K562 (cell line): ENCODE measurements around the gene RNF151. TPM values are rescaled to one million over a fixed set of nuclear protein-coding genes. Genes with fewer than 3 reads are reported as not detected.

ENCODE experiments used
- ATAC-seq: fragments of 200-7000 bp; cut with Tn5 transposase; 3 replicates; pipeline ENCODE4 v1.9.1; 2020; ENCODE audit warnings: moderate library complexity
- BruUV-seq: library from RNA; stranded (reverse); fragments of 400-500 nt; replicated peaks from 2 replicates; lab custom pipeline; 2021; lab: Mats Ljungman, UMichigan
- CTCF ChIA-PET: fragments of 300-600 bp; formaldehyde crosslinking; extraction: SDS; loops from one replicate; lab custom pipeline; 2021; ENCODE audit warnings: low intra/inter-chr PET ratio; lab: Yijun Ruan, JAX
- POLR2A ChIA-PET: fragments of 300-600, 350-650 bp; sonication (Branson Sonifier 250); formaldehyde crosslinking; extraction: SDS; loops from one replicate; lab custom pipeline; 2021; ENCODE audit warnings: antibody characterized with exemption, inconsistent platforms; lab: Yijun Ruan, JAX
- DNase-seq, 4 experiments: peaks; one replicate each; pipeline versions ENCODE4 v3.0.0 to v3.0.0-alpha.2; 2011 to 2018; ENCODE audit warnings: low spot score in 3 of 4, mixed read lengths in 3 of 4; ENCODE audit errors: extremely low read depth in 1 of 4
- FAIRE-seq: peaks from 2 replicates; lab custom pipeline; 2011; peaks lifted over from hg19 to GRCh38; lab: Jason Lieb, UNC
- H2AFZ ChIP-seq: 2 replicates; pipeline ENCODE4 v1.6.0; 2011; ENCODE audit warnings: low read depth, low read length, control low read depth, inconsistent platforms
- H3K27ac ChIP-seq: fragments of 200-600 bp; 3 replicates; pipeline ENCODE4 v1.8.0; 2011; ENCODE audit warnings: low read depth, mild to moderate bottlenecking, control low read depth, inconsistent platforms, low read length, moderate library complexity, mixed read lengths; ENCODE audit errors: extremely low read depth
- H3K27me3 ChIP-seq, 2 experiments: fragments of 300-600 bp in 1 of 2; 2 replicates in 1 of 2; 3 replicates in 1 of 2; pipeline versions ENCODE4 v1.6.0 to v1.8.0; 2011; ENCODE audit warnings: inconsistent platforms in 2 of 2, low read length in 2 of 2, mild to moderate bottlenecking in 1 of 2, mixed read lengths in 1 of 2, moderate library complexity in 1 of 2; ENCODE audit not compliant: control insufficient read depth in 2 of 2, insufficient read depth in 2 of 2
- H3K36me3 ChIP-seq: fragments of 300-600 bp; 3 replicates; pipeline ENCODE4 v1.8.0; 2011; ENCODE audit warnings: mild to moderate bottlenecking, low read length, inconsistent platforms; ENCODE audit not compliant: control insufficient read depth, insufficient read depth
- H3K4me1 ChIP-seq, 2 experiments: fragments of 200-600 bp in 1 of 2; replicated peaks in 1 of 2; 2 replicates in 1 of 2; 3 replicates in 1 of 2; pipeline versions ENCODE4 v1.5.1 to v1.8.0; 2011; ENCODE audit warnings: inconsistent platforms in 2 of 2, low read length in 2 of 2, mild to moderate bottlenecking in 1 of 2, mixed read lengths in 1 of 2, moderate library complexity in 1 of 2; ENCODE audit not compliant: control insufficient read depth in 2 of 2, insufficient read depth in 2 of 2
- H3K4me2 ChIP-seq: 2 replicates; pipeline ENCODE4 v1.6.1; 2011; ENCODE audit warnings: low read length, control low read depth, inconsistent platforms, mixed read lengths; ENCODE audit not compliant: insufficient read depth
- H3K4me3 ChIP-seq: fragments of 200-600 bp; sonication (generic), shearing (Covaris generic); 2 replicates; pipeline ENCODE4 v1.5.1; 2016; ENCODE audit warnings: control low read depth, inconsistent platforms
- H3K79me2 ChIP-seq: fragments of 200-600 bp; 3 replicates; pipeline ENCODE4 v1.8.0; 2011; ENCODE audit warnings: low read length, inconsistent platforms; ENCODE audit not compliant: control insufficient read depth, insufficient read depth
- H3K9ac ChIP-seq, 2 experiments: 2 replicates each; pipeline versions ENCODE4 v1.6.0 to v1.6.1; 2011; ENCODE audit warnings: low read depth in 2 of 2, low read length in 2 of 2, control low read depth in 1 of 2, inconsistent platforms in 1 of 2, mild to moderate bottlenecking in 1 of 2, mixed read lengths in 1 of 2; ENCODE audit not compliant: insufficient read depth in 1 of 2
- H3K9me1 ChIP-seq: one replicate; pipeline ENCODE4 v1.6.0; 2011; ENCODE audit warnings: inconsistent platforms, mild to moderate bottlenecking, low read length, moderate library complexity; ENCODE audit not compliant: control insufficient read depth, insufficient read depth
- H3K9me3 ChIP-seq: replicated peaks from 2 replicates; pipeline ENCODE4 v1.5.1; 2011; ENCODE audit warnings: low read depth, low read length, inconsistent platforms; ENCODE audit not compliant: control insufficient read depth, insufficient read depth
- H4K20me1 ChIP-seq: replicated peaks from 2 replicates; pipeline ENCODE4 v1.6.1; 2011; ENCODE audit warnings: low read length, inconsistent platforms, mixed read lengths; ENCODE audit not compliant: control insufficient read depth, insufficient read depth
- ATF4 ChIP-seq: fragments of 450-650 bp; formaldehyde crosslinking; IDR thresholded peaks from 2 replicates; pipeline ENCODE4 v1.4.0; 2022; ENCODE audit warnings: mild to moderate bottlenecking, moderate library complexity
- BACH1 ChIP-seq: fragments of 200-800 bp; sonication (Bioruptor generic); IDR thresholded peaks from 2 replicates; pipeline ENCODE4 v1.6.1; 2016; ENCODE audit warnings: missing genetic modification characterization, missing compliant biosample characterization
- FOXK1 ChIP-seq: sonication (generic); formaldehyde crosslinking; IDR thresholded peaks from 2 replicates; pipeline ENCODE4 v1.8.0; 2022; ENCODE audit warnings: missing genetic modification reagents, mild to moderate bottlenecking, borderline replicate concordance
- FOXP1 ChIP-seq: sonication (generic); formaldehyde crosslinking; IDR thresholded peaks from 2 replicates; pipeline ENCODE4 v1.8.0; 2022; ENCODE audit warnings: mild to moderate bottlenecking, missing genetic modification reagents
- NCOA2 ChIP-seq, 2 experiments: fragments of 450-650 bp; IDR thresholded peaks; 2 replicates each; pipeline ENCODE4 v1.6.1; 2018; ENCODE audit warnings: mild to moderate bottlenecking in 2 of 2, moderate library complexity in 1 of 2; ENCODE audit not compliant: partially characterized antibody in 2 of 2
- NR2C1 ChIP-seq, 2 experiments: fragments of 450-650 bp; IDR thresholded peaks; 2 replicates each; pipeline ENCODE4 v1.6.1; 2017; ENCODE audit warnings: mild to moderate bottlenecking in 2 of 2, antibody characterized with exemption in 1 of 2, inconsistent platforms in 1 of 2, missing compliant biosample characterization in 1 of 2, missing genetic modification characterization in 1 of 2
- POLR2G ChIP-seq: fragments of 200-400 bp; formaldehyde crosslinking; IDR thresholded peaks from 2 replicates; pipeline ENCODE4 v1.6.1; 2017; ENCODE audit warnings: low read depth, mild to moderate bottlenecking, antibody characterized with exemption, low read length, moderate library complexity
- RBFOX2 ChIP-seq: fragments of 200-400 bp; formaldehyde crosslinking; IDR thresholded peaks from 2 replicates; pipeline ENCODE4 v1.6.1; 2017; ENCODE audit warnings: low read depth, mild to moderate bottlenecking, low read length, moderate library complexity
- ZBTB7A ChIP-seq: IDR thresholded peaks from 2 replicates; pipeline ENCODE4 v1.6.1; 2011; ENCODE audit warnings: low read depth, mild to moderate bottlenecking, low read length, moderate library complexity, borderline replicate concordance; ENCODE audit not compliant: control insufficient read depth
- ZFX ChIP-seq: sonication (generic); formaldehyde crosslinking; IDR thresholded peaks from 2 replicates; pipeline ENCODE4 v1.8.0; 2022; ENCODE audit warnings: mild to moderate bottlenecking, missing genetic modification reagents, moderate library complexity
- ZNF143 ChIP-seq: sonication (generic); formaldehyde crosslinking; IDR thresholded peaks from 2 replicates; pipeline ENCODE4 v1.9.0; 2022; ENCODE audit warnings: mild to moderate bottlenecking, missing genetic modification reagents
- ZNF668 ChIP-seq: fragments of 250-450 bp; sonication (Bioruptor Pico); IDR thresholded peaks from 2 replicates; pipeline ENCODE4 v1.8.0; 2022; ENCODE audit warnings: mild to moderate bottlenecking, inconsistent platforms
- WGBS: fragments of 100-300 bp; shearing (Covaris generic); methylation state at CpG from one replicate; pipeline ENCODE4 v1.1.6; 2016; ENCODE audit warnings: low coverage, mixed read lengths; ENCODE audit not compliant: insufficient coverage; ENCODE audit errors: missing lambda C conversion rate; 5-methylcytosine and 5-hydroxymethylcytosine counted together
- in situ Hi-C: fragments of 300-500 bp; cut with MboI; formaldehyde crosslinking; loops from 4 replicates; pipeline ENCODE4 v1.15.0; 2018; ENCODE audit warnings: inconsistent platforms, mixed read lengths
- intact Hi-C: fragments of 100-400 bp; cut with micrococcal nuclease; formaldehyde crosslinking; loops from 2 replicates; pipeline ENCODE4 v1.14.2; 2022
- polyA plus RNA-seq, 8 experiments: library from polyadenylated mRNA; depleted of rRNA in 4 of 8; stranded (reverse) in 5 of 8; unstranded in 3 of 8; fragments of >200 nt; fragmentation: Nextera tagmentation in 2 of 8; fragmentation: Illumina TruSeq in 1 of 8; extraction: Ambion mirVana in 2 of 8; extraction: Trizol in 1 of 8; gene quantifications; 2 replicates each; pipeline versions ENCODE4 v1.2.1 to v1.2.3, GENCODE V29; 2011 to 2014; ENCODE audit warnings: inconsistent platforms in 1 of 8, missing spikeins in 1 of 8
- total RNA-seq, 7 experiments: library from RNA; depleted of rRNA in 6 of 7; stranded (reverse); fragments of >200 nt in 6 of 7; fragmentation: Illumina TruSeq in 2 of 7; extraction: Trizol in 2 of 7; gene quantifications; 2 replicates each; pipeline versions ENCODE4 v1.2.1 to v1.2.3, GENCODE V29; 2011 to 2021; ENCODE audit warnings: low replicate concordance in 1 of 7
- TF ChIP-seq, protein P1 (sequence below): sonication (generic); formaldehyde crosslinking; IDR thresholded peaks from 2 replicates; pipeline ENCODE4 v1.9.0; 2022; ENCODE audit warnings: mild to moderate bottlenecking, missing genetic modification reagents

The RNF151 gene
- total and polyA plus RNA-seq, 9 of the 15 experiments (the other 6 are each of a cell fraction or from before 2014, with no cell fraction given) = not detected

- POLR2A ChIA-PET = interaction anchor here (0.6 to 2.6 kb wide), 5 partner anchors 10 to 453 kb away, joined by 3 to 13 read pairs (median 4); partner anchors contain the start of genes RPS2, TEDC2 and TRAF7
- peak overlapping the region; percentile 42; the same call in 1 of the 3 replicates for H3K27ac ChIP-seq
- H4K20me1 ChIP-seq = peaks cover 46% of the 10 kb centered on the region
Measured at GRCh38 chr16:2007081-2007836, 40.6 kb downstream of the RNF151 start.

More at GRCh38 chr16:2007081-2007836, 40.6 kb downstream of the RNF151 start:
- TF ChIP-seq, protein P1, sequence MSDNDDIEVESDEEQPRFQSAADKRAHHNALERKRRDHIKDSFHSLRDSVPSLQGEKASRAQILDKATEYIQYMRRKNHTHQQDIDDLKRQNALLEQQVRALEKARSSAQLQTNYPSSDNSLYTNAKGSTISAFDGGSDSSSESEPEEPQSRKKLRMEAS (CRISPR knock-in tag) = 0 out of 2 replicates have a peak, but pooled peaks have one; percentile 39
- TF ChIP-seq ZFX (0 out of 2 replicates have a peak, but pooled peaks have one; percentile 4), RBFOX2 (peak; percentile 54), BACH1 (tag) (no peak), ATF4 (CRISPR knock-in tag) (no peak), NCOA2 (IDR thresholded peaks at IDR 0.05; ENCODE audit: partially characterized antibody in 2 of 2) (no peak), ZBTB7A (peak; percentile 6; the same call in 1 of the 2 replicates), ZNF668 (CRISPR knock-in tag) (no peak), ZNF143 (CRISPR knock-in tag) (0 out of 2 replicates have a peak, but pooled peaks have one; percentile 13), NR2C1 (IDR thresholded peaks at IDR 0.05) (no peak), NR2C1 (tag; IDR thresholded peaks at IDR 0.05) (no peak), POLR2G (peak; percentile 53), FOXP1 (no peak), FOXK1 (CRISPR knock-in tag) (0 out of 2 replicates have a peak, but pooled peaks have one; percentile 20)
- Histone ChIP-seq H3K27me3 (no peaks in the 10 kb centered on the region), H3K9ac (peak overlapping the region; percentile 91 to 99), H2AFZ (no peak overlapping the region), H3K79me2 (peaks cover 83% of the 10 kb centered on the region), H3K36me3 (peaks cover 57% of the 10 kb centered on the region; the same call in 2 of the 3 replicates), H3K9me1 (peaks cover 19% of the 10 kb centered on the region), H3K4me3 (peak overlapping the region; percentile 99), H3K9me3 (no peaks in the 10 kb centered on the region), H3K4me1 (peaks cover 27 to 83% of the 10 kb centered on the region in 2 experiments), H3K4me2 (peak overlapping the region; percentile 93)
- no peak for DNase-seq
- FAIRE-seq = no peak
- WGBS = 40% methylated on average over 6 of the region's 16 CpGs
- intact Hi-C loops = no loop called here
- in situ Hi-C loops = no loop called here
- BruUV-seq = no TSS peak
- CTCF ChIA-PET = no interaction called here
- ATAC-seq = no peak
